Skeletal muscle cell (primary cell): ENCODE results near the gene SELENOO.
"Not testable (repeated sequence)": the region's sequence is repeated elsewhere in the genome, so short reads cannot be mapped to it uniquely, and the experiment has no call there.

Experiments used
- DNase-seq: peaks from one replicate; pipeline ENCODE4 v3.0.0-alpha.2; 2010; ENCODE audit warnings: low read depth
- H3K4me3 ChIP-seq: 2 replicates; pipeline ENCODE4 v1.5.1; 2011; ENCODE audit warnings: low read depth, mild to moderate bottlenecking, control low read depth, low read length, moderate library complexity

SELENOO gene

GRCh38 chr22:50200461-50201190 lies at the start of gene SELENOO:
TSS of gene SELENOO (plus strand) at chr22:50201011. CDS start at chr22:50201037, 26 bp downstream.
- H3K4me3 ChIP-seq: peak within 1 kb of the TSS; percentile 70
- DNase-seq: peak; percentile 57

- DNase-seq: no peak
- H3K4me3 ChIP-seq: no peak overlapping the region
These were observed 49.0 kb upstream of the SELENOO start for GRCh38 chr22:50151571-50152537.

GRCh38 chr22:50153056-50153755 lies 47.6 kb upstream of the SELENOO start:
- no peak overlapping the region for H3K4me3 ChIP-seq
- DNase-seq: no peak

- no peak overlapping the region for H3K4me3 ChIP-seq
- no peak for DNase-seq
These were observed 47.1 kb upstream of the SELENOO start for GRCh38 chr22:50153756-50154140.

- no peak overlapping the region for H3K4me3 ChIP-seq
- no peak for DNase-seq
These were observed 43.0 kb upstream of the SELENOO start for GRCh38 chr22:50157709-50158375.

- H3K4me3 ChIP-seq: no peak overlapping the region
These were observed 39.9 kb upstream of the SELENOO start for GRCh38 chr22:50160947-50161346.

GRCh38 chr22:50161508-50162390 lies 39.1 kb upstream of the SELENOO start:
- DNase-seq: no peak
- no peak overlapping the region for H3K4me3 ChIP-seq

More at GRCh38 chr22:50160947-50161346, 39.9 kb upstream of the SELENOO start:
- no peak for DNase-seq

- H3K4me3 ChIP-seq: no peak overlapping the region
- DNase-seq: no peak
These were observed 38.3 kb upstream of the SELENOO start for GRCh38 chr22:50162391-50162956.

- DNase-seq: no peak
- H3K4me3 ChIP-seq: no peak overlapping the region
These were observed 35.2 kb upstream of the SELENOO start for GRCh38 chr22:50165436-50166123.

- DNase-seq: no peak
These were observed 32.9 kb upstream of the SELENOO start for GRCh38 chr22:50167689-50168489.

GRCh38 chr22:50168490-50169180 lies 32.2 kb upstream of the SELENOO start:
- DNase-seq, H3K4me3 ChIP-seq: not testable (repeated sequence)

More at GRCh38 chr22:50167689-50168489, 32.9 kb upstream of the SELENOO start:
- H3K4me3 ChIP-seq: no peak overlapping the region

- no peak overlapping the region for H3K4me3 ChIP-seq
- no peak for DNase-seq
These were observed 31.5 kb upstream of the SELENOO start for GRCh38 chr22:50169181-50169759.

GRCh38 chr22:50169774-50170341 lies 31.0 kb upstream of the SELENOO start:
- peak overlapping the region; percentile 47 for H3K4me3 ChIP-seq
- DNase-seq: no peak

GRCh38 chr22:50170453-50171318 lies 30.1 kb upstream of the SELENOO start, which contains the start of gene PANX2:
TSS of gene PANX2 (plus strand) at chr22:50170731. CDS start at chr22:50170731, 0 bp downstream.
- no peak for DNase-seq
- peak within 1 kb of the TSS; percentile 48 for H3K4me3 ChIP-seq
